ENCODE results near the gene SORT1. TPM values are rescaled to one million over a fixed set of nuclear protein-coding genes. Genes with fewer than 3 reads are reported as not detected.

The SORT1 gene
- total RNA-seq, 1 experiment from 2014 or later: 17.7 TPM

GRCh38 chr1:109269212-109269980 is 128.3 kb downstream of the SORT1 start:
- no peak for DNase-seq (ENCODE audit: low spot score)
- in situ Hi-C loops (cut with HindIII; ENCODE audit: low sequenced_read_pairs): no loop called here

- in situ Hi-C loops (cut with HindIII; ENCODE audit: low sequenced_read_pairs): no loop called here
- no peak for DNase-seq (ENCODE audit: low spot score)
These were observed 129.1 kb downstream of the SORT1 start for GRCh38 chr1:109268431-109269211.

- no peak for DNase-seq (ENCODE audit: low spot score)
- in situ Hi-C loops (cut with HindIII; ENCODE audit: low sequenced_read_pairs): no loop called here
These were observed 129.9 kb downstream of the SORT1 start for GRCh38 chr1:109267743-109268300.

GRCh38 chr1:109266965-109267364 is 130.8 kb downstream of the SORT1 start:
- no peak for DNase-seq (ENCODE audit: low spot score)
- in situ Hi-C loops (cut with HindIII; ENCODE audit: low sequenced_read_pairs): no loop called here

GRCh38 chr1:109265741-109266330 is 131.9 kb downstream of the SORT1 start:
- DNase-seq (ENCODE audit: low spot score): no peak
- in situ Hi-C loops (cut with HindIII; ENCODE audit: low sequenced_read_pairs): no loop called here

GRCh38 chr1:109265016-109265415 is 132.7 kb downstream of the SORT1 start:
- in situ Hi-C loops (cut with HindIII; ENCODE audit: low sequenced_read_pairs): no loop called here
- no peak for DNase-seq (ENCODE audit: low spot score)

GRCh38 chr1:109264379-109264755 is 133.4 kb downstream of the SORT1 start:
- DNase-seq (ENCODE audit: low spot score): no peak
- in situ Hi-C loops (cut with HindIII; ENCODE audit: low sequenced_read_pairs): no loop called here

- peak; percentile 60 for DNase-seq (ENCODE audit: low spot score)
- in situ Hi-C loops (cut with HindIII; ENCODE audit: low sequenced_read_pairs): no loop called here
These were observed 133.9 kb downstream of the SORT1 start for GRCh38 chr1:109263597-109264378.

- in situ Hi-C loops (cut with HindIII; ENCODE audit: low sequenced_read_pairs): no loop called here
- DNase-seq (ENCODE audit: low spot score): no peak
These were observed 134.5 kb downstream of the SORT1 start for GRCh38 chr1:109263234-109263596.

- no peak for DNase-seq (ENCODE audit: low spot score)
- in situ Hi-C loops (cut with HindIII; ENCODE audit: low sequenced_read_pairs): no loop called here
These were observed 135.3 kb downstream of the SORT1 start for GRCh38 chr1:109262231-109263055.

GRCh38 chr1:109261578-109261977 is 136.1 kb downstream of the SORT1 start:
- in situ Hi-C loops (cut with HindIII; ENCODE audit: low sequenced_read_pairs): no loop called here

GRCh38 chr1:109261006-109261405 is 136.7 kb downstream of the SORT1 start:
- DNase-seq (ENCODE audit: low spot score): no peak
- in situ Hi-C loops (cut with HindIII; ENCODE audit: low sequenced_read_pairs): no loop called here

More at GRCh38 chr1:109261578-109261977, 136.1 kb downstream of the SORT1 start:
- no peak for DNase-seq (ENCODE audit: low spot score)

- DNase-seq (ENCODE audit: low spot score): no peak
- in situ Hi-C loops (cut with HindIII; ENCODE audit: low sequenced_read_pairs): no loop called here
These were observed 137.8 kb downstream of the SORT1 start for GRCh38 chr1:109259674-109260557.

Other genes starting within 250 kb of the SORT1 start
- gene SARS1, start 184.0 kb downstream of the SORT1 start, total RNA-seq (2014; rRNA removed; shearing (Covaris generic)): 205 and 214 TPM in 2 replicates
- gene CELSR2, start 148.4 kb downstream of the SORT1 start, total RNA-seq (2014; rRNA removed; shearing (Covaris generic)): 4.2 and 5.0 TPM in 2 replicates
- 46.8 and 58.2 TPM in 2 replicates for gene PSRC1, start 114.8 kb downstream of the SORT1 start, total RNA-seq (2014; rRNA removed; shearing (Covaris generic))
- 0.18 TPM in 1 of 2 replicates, not detected in the other for gene MYBPHL, start 90.9 kb downstream of the SORT1 start, total RNA-seq (2014; rRNA removed; shearing (Covaris generic))
- 105 and 147 TPM in 2 replicates for gene PSMA5, start 28.5 kb upstream of the SORT1 start, total RNA-seq (2014; rRNA removed; shearing (Covaris generic))
- gene SYPL2, start 68.6 kb upstream of the SORT1 start, total RNA-seq (2014; rRNA removed; shearing (Covaris generic)): not detected in 2 replicates
- gene ATXN7L2, start 86.0 kb upstream of the SORT1 start, total RNA-seq (2014; rRNA removed; shearing (Covaris generic)): 2.9 and 6.8 TPM in 2 replicates
- 0.31 and 3.1 TPM in 2 replicates for gene CYB561D1, start 96.2 kb upstream of the SORT1 start, total RNA-seq (2014; rRNA removed; shearing (Covaris generic))
- 0.07 and 0.25 TPM in 2 replicates for gene AMIGO1, start 111.8 kb upstream of the SORT1 start, total RNA-seq (2014; rRNA removed; shearing (Covaris generic))
- gene GPR61, start 142.0 kb upstream of the SORT1 start, total RNA-seq (2014; rRNA removed; shearing (Covaris generic)): not detected in 2 replicates
- 6.8 and 8.9 TPM in 2 replicates for gene GNAI3, start 150.7 kb upstream of the SORT1 start, total RNA-seq (2014; rRNA removed; shearing (Covaris generic))
- not detected in 2 replicates for gene GNAT2, start 221.7 kb upstream of the SORT1 start, total RNA-seq (2014; rRNA removed; shearing (Covaris generic))
- 90.0 and 101 TPM in 2 replicates for gene AMPD2, start 221.9 kb upstream of the SORT1 start, total RNA-seq (2014; rRNA removed; shearing (Covaris generic))

All from G401 (cell line).